PC-3 (cell line): ENCODE measurements around the gene TEX13C. TPM values are rescaled to one million over a fixed set of nuclear protein-coding genes. Genes with fewer than 3 reads are reported as not detected.

Experiments
- ATAC-seq: fragments of 200-7000 bp; cut with Tn5 transposase; 2 replicates; pipeline ENCODE4 v1.9.1; 2020; ENCODE audit warnings: mild to moderate bottlenecking, moderate library complexity
- BruUV-seq: library from RNA; stranded (reverse); fragments of 400-500 nt; replicated peaks from 2 replicates; lab custom pipeline; 2021; lab: Mats Ljungman, UMichigan
- CTCF ChIA-PET: fragments of 300-600 bp; sonication (Branson Sonifier 250); formaldehyde crosslinking; loops from one replicate; lab custom pipeline; 2022; ENCODE audit warnings: antibody characterized with exemption; lab: Charles Lee
- POLR2A ChIA-PET: fragments of 300-600 bp; sonication (Branson Sonifier 250); formaldehyde crosslinking; loops from one replicate; lab custom pipeline; 2022; ENCODE audit warnings: antibody characterized with exemption; ENCODE audit not compliant: unreplicated experiment; lab: Charles Lee
- DNase-seq: peaks from one replicate; pipeline ENCODE4 v3.0.0-alpha.2; 2015
- H2AFZ ChIP-seq: fragments of 300-600 bp; sonication (generic); 2 replicates; pipeline ENCODE4 v1.6.0; 2016; ENCODE audit warnings: antibody characterized with exemption, low read length
- H3F3A ChIP-seq: fragments of 300-600 bp; sonication (generic); one replicate; pipeline ENCODE4 v1.6.0; 2017; ENCODE audit warnings: antibody characterized with exemption, low read length, control low read depth, mild to moderate bottlenecking; ENCODE audit not compliant: unreplicated experiment
- H3K27ac ChIP-seq: fragments of 300-600 bp; sonication (generic); 2 replicates; pipeline ENCODE4 v1.5.1; 2016; ENCODE audit warnings: mild to moderate bottlenecking, low read length
- H3K27me3 ChIP-seq: fragments of 300-600 bp; sonication (generic); 2 replicates; pipeline ENCODE4 v1.6.1; 2016; ENCODE audit warnings: low read length, mixed read lengths
- H3K36me3 ChIP-seq: fragments of 300-600 bp; sonication (generic); 2 replicates; pipeline ENCODE4 v1.6.1; 2016; ENCODE audit warnings: low read depth, mixed run types, low read length, mixed read lengths
- H3K4me1 ChIP-seq: fragments of 300-600 bp; sonication (generic); 2 replicates; pipeline ENCODE4 v1.5.1; 2016; ENCODE audit warnings: low read length; ENCODE audit not compliant: insufficient read depth
- H3K4me2 ChIP-seq: fragments of 300-600 bp; sonication (generic); 2 replicates; pipeline ENCODE4 v1.6.0; 2016; ENCODE audit warnings: low read length
- H3K4me3 ChIP-seq: fragments of 300-600 bp; sonication (generic); 2 replicates; pipeline ENCODE4 v1.5.1; 2016; ENCODE audit warnings: mild to moderate bottlenecking, low read length, mixed read lengths
- H3K79me2 ChIP-seq: fragments of 300-600 bp; sonication (generic); 2 replicates; pipeline ENCODE4 v1.6.1; 2017; ENCODE audit warnings: low read length, mixed read lengths
- H3K9ac ChIP-seq: fragments of 300-600 bp; sonication (generic); 2 replicates; pipeline ENCODE4 v1.6.0; 2016; ENCODE audit warnings: mild to moderate bottlenecking, low read length
- H3K9me2 ChIP-seq: fragments of 300-600 bp; sonication (generic); replicated peaks from 2 replicates; pipeline ENCODE4 v1.6.1; 2016; ENCODE audit warnings: mixed run types, low read length, mixed read lengths
- H3K9me3 ChIP-seq: fragments of 300-600 bp; sonication (generic); 2 replicates; pipeline ENCODE4 v1.6.1; 2016; ENCODE audit warnings: low read length, mixed read lengths
- H4K20me1 ChIP-seq: fragments of 300-600 bp; sonication (generic); 2 replicates; pipeline ENCODE4 v1.6.1; 2016; ENCODE audit warnings: low read length, mixed read lengths
- CTCF ChIP-seq: fragments of 300-600 bp; sonication (generic); conservative IDR thresholded peaks from 2 replicates; pipeline ENCODE4 v1.5.1; 2017; ENCODE audit warnings: antibody characterized with exemption, low read depth, mild to moderate bottlenecking, low read length
- EZH2 ChIP-seq: fragments of 300-600 bp; sonication (generic); IDR thresholded peaks from one replicate; pipeline ENCODE4 v1.6.1; 2017; ENCODE audit warnings: antibody characterized with exemption, mild to moderate bottlenecking, low read length; ENCODE audit not compliant: unreplicated experiment
- EZH2phosphoT487 ChIP-seq: fragments of 300-600 bp; sonication (generic); IDR thresholded peaks from 2 replicates; pipeline ENCODE4 v1.6.1; 2018; ENCODE audit warnings: mild to moderate bottlenecking, antibody characterized with exemption, low read length, borderline replicate concordance
- intact Hi-C: fragments of 100-400 bp; cut with micrococcal nuclease; formaldehyde crosslinking; loops from 2 replicates; pipeline ENCODE4 v1.9.0; 2023
- total RNA-seq: library from RNA; depleted of rRNA; stranded (reverse); fragments of >200 nt; gene quantifications from 2 replicates; pipeline ENCODE4 v1.2.3, GENCODE V29; 2014

The TEX13C gene
- total RNA-seq, 1 experiment from 2014 or later: not detected

GRCh38 chrX:125340490-125340889 is 20.8 kb downstream of the TEX13C start:
- Histone ChIP-seq H4K20me1 (no peaks in the 10 kb centered on the region), H3K36me3 (no peaks in the 10 kb centered on the region), H3K27me3 (no peaks in the 10 kb centered on the region), H3K4me1 (no peaks in the 10 kb centered on the region), H3K4me3 (no peak overlapping the region), H2AFZ (no peak overlapping the region), H3K9me2 (no peaks in the 10 kb centered on the region), H3K27ac (no peak overlapping the region), H3K79me2 (no peaks in the 10 kb centered on the region), H3K9me3 (no peaks in the 10 kb centered on the region), H3K4me2 (no peak overlapping the region), H3K9ac (no peak overlapping the region), H3F3A (no peaks in the 10 kb centered on the region)
- ChIA-PET POLR2A (no interaction called here), CTCF (no interaction called here)
- no TSS peak for BruUV-seq
- ATAC-seq: no peak
- DNase-seq: no peak
- intact Hi-C loops: no loop called here
- no peak for TF ChIP-seq EZH2
- no peak for TF ChIP-seq EZH2phosphoT487
- TF ChIP-seq CTCF: no peak

GRCh38 chrX:125374169-125374568 is 54.5 kb downstream of the TEX13C start:
- H3K79me2 ChIP-seq: no peaks in the 10 kb centered on the region
- H3K9me2 ChIP-seq: no peaks in the 10 kb centered on the region
- peaks cover 11% of the 10 kb centered on the region for H3K4me1 ChIP-seq
- no peaks in the 10 kb centered on the region for H4K20me1 ChIP-seq
- no peak overlapping the region for H3K27ac ChIP-seq
- DNase-seq: no peak
- no peak overlapping the region for H2AFZ ChIP-seq
- TF ChIP-seq EZH2 (no peak), CTCF (no peak), EZH2phosphoT487 (no peak)
- no peak overlapping the region for H3K9ac ChIP-seq
- H3K4me2 ChIP-seq: no peak overlapping the region
- H3F3A ChIP-seq: no peaks in the 10 kb centered on the region
- H3K36me3 ChIP-seq: no peaks in the 10 kb centered on the region
- no peak overlapping the region for H3K4me3 ChIP-seq
- no peak for ATAC-seq
- ChIA-PET POLR2A (no interaction called here), CTCF (no interaction called here)
- H3K9me3 ChIP-seq: no peaks in the 10 kb centered on the region
- H3K27me3 ChIP-seq: no peaks in the 10 kb centered on the region
- no TSS peak for BruUV-seq
- intact Hi-C loops: no loop called here
